H9 (cell line): ENCODE measurements around the gene CSNK1E. TPM values are rescaled to one million over a fixed set of nuclear protein-coding genes. Genes with fewer than 3 reads are reported as not detected.

ENCODE experiments used
- DNase-seq: peaks from one replicate; pipeline ENCODE4 v3.0.0-alpha.2; 2017
- H2AFZ ChIP-seq: one replicate; pipeline ENCODE4 v1.6.1; 2013; ENCODE audit warnings: mild to moderate bottlenecking, low read length, control low read depth, moderate library complexity
- H2AK5ac ChIP-seq: 2 replicates; pipeline ENCODE4 v1.6.1; 2013; ENCODE audit warnings: low read length, control low read depth, mixed read lengths; ENCODE audit not compliant: insufficient read length
- H2BK120ac ChIP-seq: one replicate; pipeline ENCODE4 v1.6.1; 2013; ENCODE audit warnings: low read depth, mild to moderate bottlenecking, low read length, control low read depth, inconsistent platforms; ENCODE audit not compliant: poor library complexity, severe bottlenecking
- H2BK12ac ChIP-seq: 2 replicates; pipeline ENCODE4 v1.6.1; 2013; ENCODE audit warnings: low read length, control low read depth, mixed read lengths, low read depth; ENCODE audit not compliant: insufficient read length
- H2BK15ac ChIP-seq: 2 replicates; pipeline ENCODE4 v1.6.1; 2013; ENCODE audit warnings: low read depth, low read length, control low read depth
- H2BK20ac ChIP-seq: one replicate; pipeline ENCODE4 v1.6.1; 2013; ENCODE audit warnings: low read depth, mild to moderate bottlenecking, low read length, control low read depth, inconsistent platforms; ENCODE audit not compliant: poor library complexity, severe bottlenecking
- H2BK5ac ChIP-seq: 2 replicates; pipeline ENCODE4 v1.6.1; 2013; ENCODE audit warnings: low read length, control low read depth, mixed read lengths; ENCODE audit not compliant: insufficient read length
- H3K14ac ChIP-seq: 2 replicates; pipeline ENCODE4 v1.6.1; 2013; ENCODE audit warnings: low read length, control low read depth; ENCODE audit not compliant: insufficient read depth
- H3K18ac ChIP-seq: 2 replicates; pipeline ENCODE4 v1.6.1; 2013; ENCODE audit warnings: low read depth, mild to moderate bottlenecking, mixed read lengths, low read length, control low read depth; ENCODE audit not compliant: insufficient read length
- H3K23ac ChIP-seq: 2 replicates; pipeline ENCODE4 v1.6.1; 2013; ENCODE audit warnings: low read length, control low read depth, mixed read lengths, low read depth; ENCODE audit not compliant: insufficient read length
- H3K23me2 ChIP-seq: 2 replicates; pipeline ENCODE4 v1.6.1; 2013; ENCODE audit warnings: low read depth, mild to moderate bottlenecking, mixed read lengths, low read length, control low read depth; ENCODE audit not compliant: insufficient read length, poor library complexity, severe bottlenecking
- H3K27ac ChIP-seq: 2 replicates; pipeline ENCODE4 v1.5.1; 2013; ENCODE audit warnings: low read length, control low read depth, mixed read lengths, low read depth; ENCODE audit not compliant: insufficient read length
- H3K27me3 ChIP-seq: 2 replicates; pipeline ENCODE4 v1.6.1; 2013; ENCODE audit warnings: low read length, control low read depth, inconsistent platforms; ENCODE audit not compliant: insufficient read depth
- H3K4ac ChIP-seq: 2 replicates; pipeline ENCODE4 v1.6.1; 2013; ENCODE audit warnings: low read depth, mild to moderate bottlenecking, control low read depth, inconsistent platforms, low read length, moderate library complexity
- H3K4me1 ChIP-seq: 2 replicates; pipeline ENCODE4 v1.6.1; 2013; ENCODE audit warnings: low read length, control low read depth, inconsistent platforms; ENCODE audit not compliant: insufficient read depth
- H3K4me2 ChIP-seq: 2 replicates; pipeline ENCODE4 v1.6.1; 2013; ENCODE audit warnings: low read length, control low read depth, mixed read lengths; ENCODE audit not compliant: insufficient read length, insufficient read depth
- H3K56ac ChIP-seq: 2 replicates; pipeline ENCODE4 v1.6.1; 2013; ENCODE audit warnings: low read depth, mild to moderate bottlenecking, mixed read lengths, low read length, control low read depth; ENCODE audit not compliant: insufficient read length
- H3K79me1 ChIP-seq: 2 replicates; pipeline ENCODE4 v1.6.1; 2013; ENCODE audit warnings: low read depth, mild to moderate bottlenecking, moderate library complexity, low read length, control low read depth, inconsistent platforms; ENCODE audit not compliant: insufficient read depth, poor library complexity, severe bottlenecking
- H3K79me2 ChIP-seq: 2 replicates; pipeline ENCODE4 v1.6.1; 2013; ENCODE audit warnings: low read length, control low read depth, inconsistent platforms; ENCODE audit not compliant: insufficient read depth
- H3K9ac ChIP-seq: 2 replicates; pipeline ENCODE4 v1.6.1; 2013; ENCODE audit warnings: low read length, control low read depth, mixed read lengths; ENCODE audit not compliant: insufficient read length; ENCODE audit errors: extremely low read depth
- H3K9me3 ChIP-seq: one replicate; pipeline ENCODE4 v1.6.1; 2013; ENCODE audit warnings: low read depth, low read length, inconsistent platforms; ENCODE audit not compliant: control insufficient read depth
- H3T11ph ChIP-seq: one replicate; pipeline ENCODE4 v1.6.1; 2013; ENCODE audit warnings: mild to moderate bottlenecking, low read length, control low read depth, inconsistent platforms
- H4K20me1 ChIP-seq: one replicate; pipeline ENCODE4 v1.6.1; 2013; ENCODE audit not compliant: control insufficient read depth, insufficient read length, insufficient read depth
- H4K5ac ChIP-seq: 2 replicates; pipeline ENCODE4 v1.6.1; 2013; ENCODE audit warnings: low read depth, mild to moderate bottlenecking, mixed read lengths, low read length, control low read depth; ENCODE audit not compliant: insufficient read length
- H4K8ac ChIP-seq: replicated peaks from 2 replicates; pipeline ENCODE4 v1.6.1; 2013; ENCODE audit warnings: low read length, control low read depth, mixed read lengths, low read depth; ENCODE audit not compliant: insufficient read length
- H4K91ac ChIP-seq: 2 replicates; pipeline ENCODE4 v1.6.1; 2013; ENCODE audit warnings: low read depth, mild to moderate bottlenecking, moderate library complexity, mixed read lengths, low read length, control low read depth; ENCODE audit not compliant: insufficient read length
- H3K27ac Mint-ChIP-seq, 3 experiments: 2 replicates in 2 of 3; 3 replicates in 1 of 3; pipeline ENCODE4 v1.8.0; 2020 to 2021; ENCODE audit warnings: mixed read lengths in 3 of 3, mild to moderate bottlenecking in 1 of 3, moderate library complexity in 1 of 3
- H3K27me3 Mint-ChIP-seq: 2 replicates; pipeline ENCODE4 v1.8.0; 2021; ENCODE audit warnings: low read depth, mild to moderate bottlenecking, moderate library complexity, mixed read lengths
- H3K36me3 Mint-ChIP-seq, 3 experiments: 2 replicates in 2 of 3; 3 replicates in 1 of 3; pipeline ENCODE4 v1.8.0; 2020 to 2021; ENCODE audit warnings: low read depth in 3 of 3, mixed read lengths in 3 of 3; ENCODE audit not compliant: insufficient read depth in 1 of 3
- H3K4me1 Mint-ChIP-seq, 2 experiments: 2 replicates each; pipeline ENCODE4 v1.8.0; 2020; ENCODE audit warnings: mixed read lengths in 2 of 2
- H3K4me3 Mint-ChIP-seq, 2 experiments: 2 replicates in 1 of 2; 3 replicates in 1 of 2; pipeline ENCODE4 v1.8.0; 2020 to 2021; ENCODE audit warnings: mild to moderate bottlenecking in 2 of 2, mixed read lengths in 2 of 2, moderate library complexity in 1 of 2
- H3K9me3 Mint-ChIP-seq, 2 experiments: 2 replicates in 1 of 2; 3 replicates in 1 of 2; pipeline ENCODE4 v1.8.0; 2020; ENCODE audit warnings: mild to moderate bottlenecking in 2 of 2, mixed read lengths in 2 of 2, moderate library complexity in 1 of 2
- CTCF ChIP-seq: fragments of 200-600 bp; sonication (generic); conservative IDR thresholded peaks from 3 replicates; pipeline ENCODE4 v1.8.0; 2021; ENCODE audit warnings: antibody characterized with exemption, mild to moderate bottlenecking
- WGBS: extraction: QIAGEN DNeasy Blood & Tissue Kit; methylation state at CpG from one replicate; pipeline ENCODE4 v1.1.7; 2013; ENCODE audit warnings: missing lambda C conversion rate, low lambda C conversion rate, mixed read lengths; ENCODE audit not compliant: insufficient read length; ENCODE audit errors: extremely low coverage; 5-methylcytosine and 5-hydroxymethylcytosine counted together
- total RNA-seq: library from RNA; stranded (reverse); gene quantifications from 2 replicates; pipeline ENCODE4 v1.2.1, GENCODE V29; 2021

CSNK1E gene
- total RNA-seq, 1 experiment from 2014 or later: 236 TPM

GRCh38 chr22:38267086-38267485, 50.1 kb downstream of the CSNK1E start:
- H3K4me1 ChIP-seq: peaks cover 7% of the 10 kb centered on the region
- H2BK15ac ChIP-seq: no peak overlapping the region
- H4K5ac ChIP-seq: no peak overlapping the region
- H3K23ac ChIP-seq: no peak overlapping the region
- H3K9me3 ChIP-seq: no peaks in the 10 kb centered on the region
- H3K9ac ChIP-seq: no peak overlapping the region
- H2AK5ac ChIP-seq: no peak overlapping the region
- peaks cover 3% of the 10 kb centered on the region for H3K23me2 ChIP-seq
- no peak overlapping the region for H3K18ac ChIP-seq
- peaks cover 12% of the 10 kb centered on the region for H3K79me1 ChIP-seq
- no peak overlapping the region for H3K4me2 ChIP-seq
- H3K56ac ChIP-seq: no peak overlapping the region
- no peaks in the 10 kb centered on the region for H4K20me1 ChIP-seq
- Mint-ChIP-seq H3K4me3 (no peak overlapping the region), H3K27me3 (no peaks in the 10 kb centered on the region), H3K27ac (peak overlapping the region in 2 of 3 experiments; percentile 44 to 76; a peak in 2 of 7 replicates), H3K9me3 (no peaks in the 10 kb centered on the region), H3K36me3 (peaks cover 3 to 27% (median 9%) of the 10 kb centered on the region in 3 experiments; a peak in 5 of 7 replicates), H3K4me1 (peaks cover 40 to 47% of the 10 kb centered on the region in 2 experiments)
- no peak overlapping the region for H2BK12ac ChIP-seq
- peaks cover 26% of the 10 kb centered on the region; the same call in 1 of the 2 replicates for H3K79me2 ChIP-seq
- no peak overlapping the region for H2BK120ac ChIP-seq
- no peak overlapping the region for H3K4ac ChIP-seq
- DNase-seq: peak; percentile 20
- no peak overlapping the region for H2AFZ ChIP-seq
- WGBS: no CpG with 5 or more reads among the region's 4 CpGs
- no peak overlapping the region for H2BK5ac ChIP-seq
- no peak overlapping the region for H3K27ac ChIP-seq
- H4K91ac ChIP-seq: no peak overlapping the region
- H2BK20ac ChIP-seq: no peak overlapping the region
- H4K8ac ChIP-seq: no peak overlapping the region
- no peaks in the 10 kb centered on the region for H3K27me3 ChIP-seq
- H3T11ph ChIP-seq: no peak overlapping the region
- TF ChIP-seq CTCF: no peak
- no peak overlapping the region for H3K14ac ChIP-seq
